RCC 7860 (cell line): ENCODE results near the gene RNF213.

ENCODE experiments used
- DNase-seq: peaks from one replicate; pipeline ENCODE4 v3.0.0-alpha.2; 2015; ENCODE audit warnings: low spot score
- FAIRE-seq: peaks from 2 replicates; lab custom pipeline; 2012; peaks lifted over from hg19 to GRCh38; lab: Jason Lieb, UNC

The RNF213 gene

DNA sequence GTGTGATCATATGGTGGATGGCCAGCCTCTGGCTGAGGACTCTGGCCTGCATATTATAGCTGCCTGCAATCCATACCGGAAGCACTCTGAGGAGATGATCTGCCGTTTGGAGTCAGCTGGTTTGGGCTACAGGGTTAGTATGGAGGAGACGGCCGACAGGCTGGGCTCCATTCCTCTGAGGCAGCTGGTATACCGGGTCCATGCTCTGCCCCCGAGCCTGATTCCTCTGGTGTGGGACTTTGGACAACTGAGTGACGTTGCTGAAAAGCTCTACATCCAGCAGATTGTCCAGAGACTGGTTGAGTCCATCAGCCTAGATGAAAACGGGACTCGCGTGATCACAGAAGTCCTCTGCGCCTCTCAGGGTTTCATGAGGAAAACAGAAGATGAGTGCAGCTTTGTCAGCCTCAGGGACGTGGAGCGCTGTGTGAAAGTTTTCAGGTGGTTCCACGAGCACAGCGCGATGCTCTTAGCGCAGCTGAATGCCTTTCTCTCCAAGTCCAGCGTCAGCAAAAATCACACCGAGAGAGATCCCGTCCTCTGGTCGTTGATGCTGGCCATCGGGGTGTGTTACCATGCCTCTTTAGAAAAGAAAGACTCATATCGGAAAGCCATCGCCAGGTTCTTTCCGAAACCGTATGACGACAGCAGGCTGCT lies 85.3 kb downstream of the RNF213 start:
- DNase-seq = no peak
- no peak for FAIRE-seq

DNA sequence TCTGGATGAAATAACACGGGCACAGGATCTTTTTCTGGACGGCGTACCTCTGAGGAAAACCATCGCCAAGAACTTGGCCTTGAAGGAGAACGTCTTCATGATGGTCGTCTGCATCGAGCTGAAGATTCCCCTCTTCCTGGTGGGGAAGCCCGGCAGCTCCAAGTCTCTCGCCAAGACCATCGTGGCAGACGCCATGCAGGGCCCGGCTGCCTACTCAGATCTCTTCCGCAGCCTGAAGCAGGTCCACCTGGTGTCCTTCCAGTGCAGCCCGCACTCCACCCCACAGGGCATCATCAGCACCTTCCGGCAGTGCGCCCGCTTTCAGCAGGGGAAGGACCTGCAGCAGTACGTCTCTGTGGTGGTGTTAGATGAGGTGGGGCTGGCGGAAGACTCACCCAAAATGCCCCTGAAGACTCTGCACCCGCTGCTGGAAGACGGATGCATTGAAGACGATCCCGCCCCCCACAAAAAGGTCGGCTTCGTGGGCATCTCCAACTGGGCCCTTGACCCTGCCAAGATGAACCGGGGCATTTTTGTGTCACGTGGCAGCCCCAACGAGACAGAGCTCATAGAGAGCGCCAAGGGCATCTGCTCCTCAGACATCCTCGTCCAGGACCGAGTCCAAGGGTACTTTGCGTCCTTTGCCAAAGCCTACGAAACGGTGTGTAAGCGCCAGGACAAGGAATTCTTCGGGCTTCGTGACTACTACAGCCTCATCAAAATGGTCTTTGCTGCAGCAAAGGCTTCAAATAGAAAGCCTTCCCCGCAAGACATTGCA lies 86.0 kb downstream of the RNF213 start:
- no peak for DNase-seq
- FAIRE-seq = no peak

DNA sequence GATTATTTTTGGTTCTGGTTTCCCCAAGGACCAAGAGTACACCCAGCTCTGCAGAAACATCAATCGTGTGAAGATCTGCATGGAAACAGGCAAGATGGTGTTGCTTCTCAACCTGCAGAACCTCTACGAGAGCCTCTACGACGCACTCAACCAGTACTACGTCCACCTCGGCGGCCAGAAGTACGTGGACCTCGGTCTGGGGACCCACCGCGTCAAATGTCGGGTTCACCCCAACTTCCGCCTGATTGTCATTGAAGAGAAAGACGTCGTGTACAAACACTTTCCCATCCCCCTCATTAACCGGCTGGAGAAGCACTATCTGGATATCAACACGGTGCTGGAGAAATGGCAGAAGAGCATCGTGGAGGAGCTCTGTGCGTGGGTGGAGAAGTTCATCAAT lies 86.9 kb downstream of the RNF213 start:
- no peak for DNase-seq
- FAIRE-seq = no peak

DNA sequence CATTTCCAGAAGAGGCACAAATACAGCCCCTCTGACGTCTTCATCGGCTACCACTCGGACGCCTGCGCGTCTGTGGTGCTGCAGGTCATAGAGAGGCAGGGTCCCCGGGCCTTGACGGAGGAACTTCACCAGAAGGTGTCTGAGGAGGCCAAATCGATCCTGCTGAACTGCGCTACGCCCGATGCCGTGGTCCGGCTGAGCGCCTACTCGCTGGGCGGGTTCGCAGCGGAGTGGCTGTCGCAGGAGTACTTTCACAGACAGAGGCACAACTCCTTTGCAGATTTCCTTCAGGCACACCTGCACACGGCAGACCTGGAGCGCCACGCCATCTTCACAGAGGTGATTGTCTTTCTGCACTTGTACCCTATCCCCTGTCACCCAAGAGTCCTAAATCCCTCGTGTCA lies 87.3 kb downstream of the RNF213 start:
- no peak for FAIRE-seq
- DNase-seq = no peak

DNA sequence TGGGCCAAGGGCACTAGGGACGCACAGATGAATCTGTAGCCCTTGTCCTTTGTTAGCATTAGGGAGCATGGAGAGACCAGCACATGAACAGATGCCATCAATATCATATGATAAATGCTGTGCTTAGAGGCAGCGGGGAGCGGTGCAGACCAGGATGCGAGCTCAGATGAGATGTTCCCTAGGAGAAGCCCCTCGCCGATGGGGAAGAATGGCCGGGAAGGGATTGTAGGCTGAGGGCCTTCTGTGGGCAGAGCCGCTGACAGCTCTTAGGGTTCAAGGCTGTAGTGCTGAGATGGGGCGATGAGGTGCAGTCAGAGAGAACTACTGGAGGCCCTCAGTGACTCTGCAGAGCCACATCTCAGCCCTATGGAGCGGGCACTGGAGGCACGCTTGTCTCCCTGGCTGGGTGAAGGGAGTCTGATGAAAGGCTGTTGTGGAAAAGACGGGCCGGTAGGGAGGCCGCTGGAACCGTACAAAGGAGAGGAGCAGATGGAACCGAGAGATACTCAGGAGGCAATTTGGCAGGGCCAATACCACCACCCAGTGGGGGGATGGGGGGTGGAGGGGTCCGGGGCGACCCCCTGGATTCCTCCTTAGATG lies 88.0 kb downstream of the RNF213 start:
- no peak for DNase-seq
- no peak for FAIRE-seq

DNA sequence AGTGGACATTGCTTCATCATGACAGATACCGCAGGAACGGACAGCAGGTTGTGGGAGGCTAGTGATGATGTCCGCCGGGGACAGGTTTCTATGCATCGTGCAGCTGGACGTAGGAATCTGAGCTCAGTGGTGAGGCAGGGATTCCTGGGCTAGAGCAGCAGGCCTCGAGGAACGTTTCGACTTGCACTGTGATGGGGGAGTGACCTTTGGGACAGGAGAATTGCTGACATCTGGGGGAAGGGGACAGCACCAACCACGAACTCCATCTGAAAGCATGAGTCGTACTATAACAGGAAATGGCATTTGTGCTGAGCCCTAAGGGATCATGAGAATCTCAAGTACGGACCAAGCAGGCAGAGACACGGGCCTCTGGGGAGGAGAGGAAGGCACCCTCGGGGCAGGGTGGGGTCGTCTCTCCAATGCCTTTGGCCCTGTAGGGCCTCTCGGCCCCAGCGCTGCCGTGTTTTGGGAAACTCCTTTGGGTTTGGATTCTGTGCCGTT lies 88.5 kb downstream of the RNF213 start:
- DNase-seq (peak; percentile 49), FAIRE-seq (no peak)

DNA sequence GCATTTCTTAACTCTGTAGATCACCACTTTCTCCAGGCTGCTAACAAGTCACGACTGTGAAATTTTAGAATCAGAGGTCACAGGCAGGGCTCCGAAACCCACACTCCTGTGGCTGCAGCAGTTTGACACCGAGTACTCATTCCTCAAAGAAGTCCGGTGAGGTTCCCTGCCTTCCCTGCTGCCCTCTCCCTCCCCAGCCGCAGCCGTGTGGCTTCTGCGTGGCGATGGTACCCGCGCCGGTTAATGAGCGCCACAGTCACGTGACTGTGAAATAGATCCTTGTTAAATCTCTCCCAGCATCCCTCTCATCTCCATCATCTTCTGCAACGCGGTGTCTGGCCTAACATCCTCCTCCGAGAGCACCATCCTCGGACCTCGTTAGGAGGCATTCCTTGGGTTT lies 89.1 kb downstream of the RNF213 start:
- FAIRE-seq (no peak), DNase-seq (no peak)

DNA sequence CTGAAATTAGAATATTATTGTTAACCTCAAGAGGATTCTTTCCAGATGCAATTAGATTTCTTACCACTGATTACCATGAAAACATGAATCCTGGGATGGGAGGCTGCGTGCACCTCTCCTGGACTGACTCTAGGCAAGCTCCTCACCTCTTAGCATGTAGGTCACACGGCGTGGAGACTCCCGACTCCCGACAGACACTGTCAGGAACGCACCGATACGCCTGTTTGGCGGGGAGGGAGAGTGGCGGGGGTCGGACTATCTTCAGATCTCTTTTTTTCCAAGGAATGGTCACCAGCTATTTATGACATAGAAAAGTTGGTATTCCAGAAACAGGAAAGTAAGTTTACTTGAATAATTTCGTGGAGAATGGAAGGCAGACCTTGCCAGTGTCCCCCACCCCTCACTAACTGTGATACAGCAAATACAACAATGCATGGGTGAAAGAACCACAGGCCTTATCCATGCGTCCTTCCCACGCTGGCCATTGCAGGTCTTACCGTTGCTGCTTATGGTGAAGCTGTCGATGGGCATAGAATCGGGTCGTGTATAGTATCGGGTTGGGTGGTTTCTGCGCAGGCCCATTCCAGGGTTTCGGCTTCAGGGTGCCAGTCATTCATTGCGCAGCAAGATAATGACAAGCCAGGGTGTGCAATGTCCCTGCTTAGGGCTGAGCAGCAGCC lies 91.7 kb downstream of the RNF213 start:
- DNase-seq = no peak
- no peak for FAIRE-seq

DNA sequence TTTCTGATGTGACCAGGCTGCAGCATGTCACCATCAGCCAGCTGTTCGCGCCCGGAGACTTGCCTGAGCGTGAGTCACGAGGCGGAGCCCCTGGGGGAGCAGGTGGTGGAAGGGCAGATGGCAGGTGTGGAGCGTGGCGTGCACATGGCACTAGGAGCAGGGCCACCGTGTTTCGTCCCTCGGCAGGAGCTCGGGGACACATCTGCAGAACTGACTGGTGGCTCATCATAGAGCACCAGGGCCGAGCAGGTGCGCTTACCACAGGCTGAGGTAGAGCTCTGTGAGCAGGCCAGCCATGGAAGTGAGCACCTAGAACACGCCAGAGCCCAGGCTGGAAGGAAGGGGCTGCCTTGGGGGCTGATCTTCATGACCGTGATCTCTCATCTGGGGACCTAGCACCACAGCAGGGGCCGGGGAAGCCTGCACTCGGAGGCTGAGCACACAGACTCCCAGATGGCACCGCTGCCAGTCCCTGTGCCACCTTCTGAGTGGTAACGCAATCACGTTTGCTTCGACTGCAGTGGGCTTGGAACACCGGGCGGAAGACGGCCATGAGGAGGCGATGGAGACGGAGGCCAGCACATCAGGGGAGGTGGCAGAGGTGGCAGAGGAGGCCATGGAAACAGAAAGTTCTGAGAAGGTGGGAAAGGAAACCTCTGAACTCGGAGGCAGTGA lies 92.5 kb downstream of the RNF213 start:
- FAIRE-seq (no peak), DNase-seq (no peak)

DNA sequence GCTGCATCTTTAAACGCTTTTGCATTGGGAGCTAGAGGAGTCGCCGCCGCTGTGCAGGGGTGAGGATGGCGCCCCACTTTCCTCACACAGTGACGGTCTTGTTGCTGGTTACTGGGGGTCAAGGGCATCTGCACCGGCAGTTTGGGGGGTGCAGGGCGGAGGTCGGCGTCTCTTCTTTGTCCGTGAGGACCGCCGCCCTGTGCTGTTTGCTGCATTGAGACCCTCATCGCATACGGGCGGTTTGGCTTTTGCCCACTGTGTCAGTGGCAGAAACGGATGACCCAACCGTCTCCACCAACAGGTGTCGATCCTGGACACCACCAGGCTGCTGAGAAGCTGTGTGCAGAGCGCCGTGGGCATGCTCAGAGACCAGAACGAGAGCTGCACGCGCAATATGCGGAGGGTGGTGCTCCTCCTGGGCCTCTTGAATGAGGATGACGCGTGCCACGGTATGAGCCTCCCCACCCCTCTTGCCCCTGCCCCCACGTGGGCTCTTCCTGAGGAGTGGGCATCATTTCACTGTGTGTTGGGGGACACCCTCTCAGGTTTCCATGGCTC lies 93.1 kb downstream of the RNF213 start:
- no peak for FAIRE-seq

DNA sequence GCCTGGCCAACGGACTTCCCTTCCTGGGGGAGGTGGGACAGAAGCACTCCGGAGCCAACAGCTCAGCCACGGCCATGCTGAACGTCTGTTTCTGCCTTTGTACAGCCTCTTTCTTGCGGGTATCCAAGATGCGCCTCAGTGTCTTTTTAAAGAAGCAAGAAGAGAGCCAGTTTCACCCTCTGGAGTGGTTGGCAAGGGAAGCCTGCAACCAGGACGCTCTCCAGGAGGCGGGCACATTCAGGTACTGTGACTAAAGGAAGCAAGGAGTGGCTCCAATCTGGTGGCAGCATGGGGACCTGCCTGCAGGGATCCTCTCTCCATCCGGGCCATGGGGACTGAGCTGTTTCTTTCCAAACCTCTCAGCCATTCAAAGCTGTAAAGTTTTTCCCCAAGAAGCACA lies 93.7 kb downstream of the RNF213 start:
- DNase-seq = no peak
- FAIRE-seq = no peak

More for the DNA sequence above, 93.1 kb downstream of the RNF213 start:
- DNase-seq = no peak

DNA sequence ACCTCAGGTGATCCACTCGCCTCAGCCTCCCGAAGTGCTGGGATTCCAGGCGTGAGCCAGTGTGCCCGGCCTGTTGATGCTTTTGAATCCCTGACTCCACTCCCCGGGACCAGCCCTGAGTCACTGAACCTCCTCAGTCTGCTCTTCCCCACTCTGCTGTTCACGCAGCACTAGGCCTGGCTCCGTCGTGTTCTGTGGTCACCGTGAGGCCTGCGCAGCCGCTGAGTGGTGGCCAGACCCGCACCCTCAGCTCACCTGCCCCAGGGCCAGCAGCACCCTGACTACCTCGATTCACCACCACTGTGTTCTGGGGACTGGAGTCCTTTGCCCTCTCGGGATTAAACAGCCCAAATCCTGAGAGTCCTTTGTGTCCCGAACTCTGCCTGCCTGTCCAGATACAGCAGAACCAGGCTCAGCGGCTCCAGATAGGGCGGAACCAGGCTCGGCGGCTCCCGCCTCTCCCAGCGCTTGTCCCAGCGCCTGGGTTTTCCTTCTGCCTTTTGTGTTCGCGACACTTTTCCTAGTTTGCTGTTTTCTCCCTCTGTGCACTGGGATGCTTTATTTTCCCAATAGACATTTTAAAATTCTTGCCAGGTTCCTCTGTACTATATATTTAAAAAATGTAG lies 95.7 kb downstream of the RNF213 start:
- DNase-seq (no peak), FAIRE-seq (no peak)

DNA sequence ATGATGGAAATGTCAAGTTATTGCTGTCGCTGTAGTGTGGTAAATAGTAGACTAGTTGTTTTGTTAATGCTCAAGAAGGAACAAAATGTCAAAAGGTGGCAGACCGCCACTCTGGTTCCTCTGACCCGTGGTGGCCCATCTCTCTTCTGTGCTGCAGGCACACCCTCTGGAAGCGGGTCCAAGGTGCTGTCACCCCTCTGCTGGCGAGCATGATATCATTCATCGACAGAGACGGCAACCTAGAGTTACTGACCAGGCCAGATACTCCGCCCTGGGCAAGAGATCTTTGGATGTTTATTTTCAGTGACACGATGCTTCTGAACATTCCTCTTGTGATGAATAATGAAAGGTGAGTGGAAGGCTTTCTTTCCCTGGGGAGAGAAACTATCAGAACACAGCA lies 97.5 kb downstream of the RNF213 start:
- no peak for DNase-seq
- FAIRE-seq = no peak

DNA sequence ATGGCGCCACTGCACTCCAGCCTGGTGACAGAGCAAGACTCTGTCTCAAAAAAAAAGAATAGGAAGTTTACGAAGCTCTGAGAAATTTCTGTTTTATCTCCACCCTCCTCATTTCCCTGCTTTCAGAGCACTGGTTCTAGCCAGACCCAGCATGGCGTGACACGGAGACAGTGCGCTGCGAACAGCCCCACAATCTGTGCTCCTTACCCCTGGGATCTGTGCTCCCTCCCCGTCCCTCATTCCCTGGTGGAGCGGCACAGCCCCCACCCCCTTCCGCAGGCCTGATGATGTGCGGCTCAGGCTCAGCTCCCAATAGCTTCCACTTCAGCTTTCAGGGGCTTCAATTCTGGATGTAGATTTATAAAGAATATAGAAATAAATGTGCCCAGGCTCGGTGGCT lies 98.2 kb downstream of the RNF213 start:
- DNase-seq (no peak), FAIRE-seq (no peak)

DNA sequence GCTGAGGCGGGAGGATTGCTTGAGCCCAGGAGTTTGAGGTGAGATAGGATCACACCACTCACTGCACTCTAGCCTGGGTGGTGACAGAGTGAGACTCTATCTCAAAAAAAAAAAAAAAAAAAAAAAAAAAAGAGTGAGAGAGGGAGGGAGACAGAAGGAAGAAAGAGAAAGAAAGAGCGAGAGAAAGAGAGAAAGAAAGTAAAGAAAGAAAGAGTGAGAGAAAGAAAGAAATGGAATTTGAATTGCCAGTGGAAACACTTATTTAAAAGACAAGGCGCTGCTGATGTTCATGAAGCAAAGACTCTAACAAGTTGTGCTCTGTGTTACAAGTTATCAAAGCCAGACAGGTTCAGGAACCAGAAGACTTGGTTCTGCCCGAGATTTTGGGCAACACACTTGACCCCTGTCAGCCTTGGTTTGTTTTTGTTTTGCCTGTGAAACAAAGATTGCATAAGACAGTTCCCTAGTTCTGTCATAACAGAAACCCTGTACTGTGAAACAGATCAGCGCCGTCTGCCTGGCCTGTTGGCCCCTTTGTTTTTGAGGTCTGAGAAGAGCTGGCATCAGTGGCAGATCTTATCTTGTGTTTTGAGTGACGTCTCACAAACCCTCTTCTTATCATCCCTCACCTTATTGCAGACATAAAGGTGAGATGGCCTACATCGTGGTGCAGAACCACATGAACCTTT lies 98.9 kb downstream of the RNF213 start:
- DNase-seq (no peak), FAIRE-seq (no peak)

DNA sequence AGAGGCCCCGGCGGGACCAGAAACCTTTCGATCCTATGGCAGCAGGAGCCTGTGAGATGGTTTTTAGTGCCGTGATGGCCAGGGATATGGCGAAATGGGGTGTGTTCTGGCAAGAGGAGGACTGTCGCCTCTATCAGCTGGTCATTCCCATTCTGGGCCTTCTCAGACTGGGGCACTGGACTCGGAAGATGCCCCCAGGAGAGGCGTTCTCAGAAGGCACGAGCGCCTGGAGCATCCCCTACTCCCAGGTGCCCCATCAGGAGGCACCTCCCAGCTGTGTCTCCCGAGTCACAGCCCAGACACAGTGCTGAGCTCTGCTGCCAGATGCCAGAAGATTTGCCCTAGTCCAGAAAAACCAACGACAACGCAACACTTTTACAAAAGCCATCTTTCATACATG lies 99.7 kb downstream of the RNF213 start:
- FAIRE-seq (no peak), DNase-seq (no peak)

DNA sequence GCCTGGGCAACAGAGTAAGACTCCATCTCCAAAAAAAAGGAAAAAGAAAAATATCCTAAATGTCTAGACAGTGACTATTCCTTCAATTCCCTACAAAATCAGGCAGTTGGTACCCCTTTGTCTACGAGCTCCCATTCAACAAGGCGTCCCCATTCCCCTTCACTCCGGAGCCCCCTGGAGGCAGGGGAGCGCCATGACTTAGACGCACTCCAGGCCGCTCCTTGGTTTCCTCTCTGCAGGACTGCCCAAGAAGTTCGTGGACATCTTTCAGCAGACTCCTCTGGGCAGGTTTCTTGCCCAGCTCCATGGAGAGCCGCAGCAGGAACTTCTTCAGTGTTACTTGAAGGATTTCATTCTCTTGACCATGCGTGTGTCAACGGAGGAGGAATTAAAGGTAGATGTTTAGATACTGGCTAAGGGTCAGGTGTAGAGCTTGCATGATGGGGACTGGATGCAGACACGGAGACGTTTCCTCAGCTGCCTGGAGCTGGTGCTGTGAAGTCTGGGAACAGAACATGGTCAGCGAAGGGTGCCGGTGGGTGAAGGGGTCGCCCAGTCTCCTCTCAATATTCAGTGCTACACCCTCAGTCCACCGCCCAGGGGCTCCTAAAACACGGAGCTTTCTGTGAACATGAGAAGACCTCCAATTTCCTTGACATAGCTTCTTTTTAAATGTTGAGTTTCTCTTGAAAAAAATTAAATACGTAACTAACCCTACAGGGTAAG lies 101.0 kb downstream of the RNF213 start:
- FAIRE-seq = no peak
- no peak for DNase-seq

DNA sequence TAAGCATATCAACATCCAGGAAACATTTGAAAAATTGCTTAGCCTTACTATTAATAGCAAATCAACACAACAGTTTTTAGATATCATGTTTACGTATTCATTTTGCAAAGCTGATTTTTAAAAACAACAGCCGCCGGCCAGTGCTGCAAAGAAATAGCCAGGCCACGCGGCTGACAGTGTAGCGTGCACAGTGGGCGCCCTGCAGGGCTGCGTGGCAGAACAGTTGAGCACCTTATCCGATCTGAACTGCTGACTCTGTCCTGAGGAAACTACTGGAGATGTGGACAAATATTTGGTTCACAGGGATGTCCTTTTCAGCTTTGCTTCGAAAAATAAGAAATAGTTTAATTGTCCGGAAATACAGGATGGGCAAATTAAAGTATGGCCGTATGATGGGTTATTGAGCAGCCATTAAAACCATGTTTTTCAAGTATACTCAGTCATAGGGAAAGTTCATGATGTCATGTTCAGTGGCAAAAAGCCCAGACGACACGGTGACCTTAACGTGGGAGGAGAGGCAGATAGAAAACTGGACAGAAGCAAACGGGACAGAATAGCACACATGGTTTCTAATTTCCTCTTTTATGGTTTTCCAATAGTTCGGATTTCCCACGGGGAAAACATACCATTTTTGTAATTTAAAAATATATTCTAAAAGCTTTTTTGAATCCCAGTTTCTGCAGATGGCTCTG lies 101.9 kb downstream of the RNF213 start:
- FAIRE-seq (no peak), DNase-seq (peak; percentile 21)
